Activated CD4-positive, alpha-beta memory T cell treated with anti-CD3 and anti-CD28 coated beads for 36 hours (primary cell): ENCODE results near the gene MTUS2. TPM values are rescaled to one million over a fixed set of nuclear protein-coding genes. Genes with fewer than 3 reads are reported as not detected.

Experiments used
- CTCF ChIA-PET: fragments of 350-600 bp; sonication (Branson Sonifier 250); formaldehyde crosslinking; loops from one replicate; lab custom pipeline; 2021; ENCODE audit warnings: antibody characterized with exemption, inconsistent platforms; lab: Charles Lee
- POLR2A ChIA-PET: fragments of 350-600 bp; sonication (Branson Sonifier 250); formaldehyde crosslinking; loops from one replicate; lab custom pipeline; 2021; ENCODE audit warnings: antibody characterized with exemption; lab: Charles Lee
- DNase-seq: peaks from one replicate; pipeline ENCODE4 v3.0.0-alpha.2; 2020
- H3K27ac Mint-ChIP-seq: one replicate; pipeline ENCODE4 v1.8.0; 2021; ENCODE audit warnings: mixed read lengths
- H3K27me3 Mint-ChIP-seq: one replicate; pipeline ENCODE4 v1.8.0; 2021; ENCODE audit warnings: mixed read lengths
- H3K36me3 Mint-ChIP-seq: one replicate; pipeline ENCODE4 v1.8.0; 2021; ENCODE audit warnings: mixed read lengths
- H3K4me1 Mint-ChIP-seq: one replicate; pipeline ENCODE4 v1.8.0; 2021; ENCODE audit warnings: low read depth, mixed read lengths
- H3K4me3 Mint-ChIP-seq: one replicate; pipeline ENCODE4 v1.8.0; 2021; ENCODE audit warnings: mild to moderate bottlenecking, mixed read lengths
- H3K9me3 Mint-ChIP-seq: one replicate; pipeline ENCODE4 v1.8.0; 2021; ENCODE audit warnings: mixed read lengths
- intact Hi-C: fragments of 100-400 bp; cut with micrococcal nuclease; formaldehyde crosslinking; loops from one replicate; pipeline ENCODE4 v1.15.1; 2023
- total RNA-seq, 2 experiments: library from RNA; stranded (reverse); gene quantifications; one replicate each; pipeline ENCODE4 v1.2.3, GENCODE V29; 2021

MTUS2 gene
- total RNA-seq, 2 experiments from 2014 or later = not detected

DNA sequence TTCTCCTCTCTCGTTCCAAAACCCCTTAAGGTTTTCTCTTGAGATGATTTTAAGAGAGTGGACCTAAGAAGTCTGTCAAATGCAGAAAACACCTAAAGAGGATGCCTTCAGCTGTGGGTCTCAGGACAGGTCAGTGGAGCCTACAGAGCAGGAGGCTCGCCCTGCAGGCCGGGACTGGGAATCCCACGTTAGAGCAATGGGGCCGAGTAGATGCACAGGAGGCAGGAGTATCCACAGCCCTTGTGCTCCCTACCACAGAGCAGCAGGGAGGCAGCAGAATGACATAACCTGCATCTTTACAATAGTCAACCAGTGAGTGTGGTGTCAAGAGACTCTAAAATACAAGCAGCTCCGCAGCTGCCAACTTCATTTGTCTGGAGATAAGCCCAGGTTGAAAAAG lies 229.4 kb downstream of the MTUS2 start:
- Mint-ChIP-seq H3K27ac (no peak overlapping the region), H3K4me1 (no peaks in the 10 kb centered on the region), H3K27me3 (no peaks in the 10 kb centered on the region), H3K4me3 (no peak overlapping the region), H3K36me3 (no peaks in the 10 kb centered on the region), H3K9me3 (peaks cover 13% of the 10 kb centered on the region)
- ChIA-PET CTCF (no interaction called here), POLR2A (no interaction called here)
- no peak for DNase-seq
- intact Hi-C loops = no loop called here

DNA sequence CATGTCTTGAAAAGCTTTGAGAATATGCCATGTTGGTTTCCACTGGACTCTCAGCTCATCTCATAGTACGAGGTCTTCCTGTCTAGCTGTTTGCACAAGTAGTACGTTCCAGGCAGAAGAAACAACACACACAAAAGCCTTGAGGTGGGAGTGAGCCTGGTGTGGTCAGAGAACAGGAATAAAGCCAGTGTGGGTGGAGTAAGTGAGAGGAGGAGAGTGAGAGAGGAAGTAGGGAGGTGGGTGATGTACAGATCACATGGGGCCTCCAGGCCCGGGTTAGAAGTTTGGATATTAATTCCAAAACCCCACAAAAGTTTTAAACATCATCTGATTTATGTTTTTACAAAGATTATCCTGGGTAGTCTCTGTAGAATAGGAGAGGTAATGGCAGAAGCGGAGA lies 230.6 kb downstream of the MTUS2 start:
- ChIA-PET CTCF (no interaction called here), POLR2A (no interaction called here)
- intact Hi-C loops = no loop called here
- Mint-ChIP-seq H3K4me3 (no peak overlapping the region), H3K9me3 (peaks cover 13% of the 10 kb centered on the region), H3K36me3 (no peaks in the 10 kb centered on the region), H3K27me3 (no peaks in the 10 kb centered on the region), H3K4me1 (no peaks in the 10 kb centered on the region), H3K27ac (no peak overlapping the region)
- no peak for DNase-seq

- Mint-ChIP-seq H3K4me3 (no peak overlapping the region), H3K27me3 (no peaks in the 10 kb centered on the region), H3K27ac (no peak overlapping the region), H3K36me3 (no peaks in the 10 kb centered on the region), H3K9me3 (peaks cover 31% of the 10 kb centered on the region), H3K4me1 (peaks cover 2% of the 10 kb centered on the region)
- ChIA-PET CTCF (no interaction called here), POLR2A (no interaction called here)
- intact Hi-C loops = no loop called here
- DNase-seq = no peak
These were observed 239.7 kb downstream of the MTUS2 start for GRCh38 chr13:29059800-29060199.

GRCh38 chr13:29065142-29065541 lies 245.0 kb downstream of the MTUS2 start:
- CTCF ChIA-PET = no interaction called here
- no peak overlapping the region for H3K27ac Mint-ChIP-seq
- intact Hi-C loops = no loop called here
- H3K36me3 Mint-ChIP-seq = no peaks in the 10 kb centered on the region
- DNase-seq = no peak
- H3K9me3 Mint-ChIP-seq = peaks cover 6% of the 10 kb centered on the region
- no peaks in the 10 kb centered on the region for H3K27me3 Mint-ChIP-seq
- no peak overlapping the region for H3K4me3 Mint-ChIP-seq
- peaks cover 4% of the 10 kb centered on the region for H3K4me1 Mint-ChIP-seq
- POLR2A ChIA-PET = no interaction called here

DNA sequence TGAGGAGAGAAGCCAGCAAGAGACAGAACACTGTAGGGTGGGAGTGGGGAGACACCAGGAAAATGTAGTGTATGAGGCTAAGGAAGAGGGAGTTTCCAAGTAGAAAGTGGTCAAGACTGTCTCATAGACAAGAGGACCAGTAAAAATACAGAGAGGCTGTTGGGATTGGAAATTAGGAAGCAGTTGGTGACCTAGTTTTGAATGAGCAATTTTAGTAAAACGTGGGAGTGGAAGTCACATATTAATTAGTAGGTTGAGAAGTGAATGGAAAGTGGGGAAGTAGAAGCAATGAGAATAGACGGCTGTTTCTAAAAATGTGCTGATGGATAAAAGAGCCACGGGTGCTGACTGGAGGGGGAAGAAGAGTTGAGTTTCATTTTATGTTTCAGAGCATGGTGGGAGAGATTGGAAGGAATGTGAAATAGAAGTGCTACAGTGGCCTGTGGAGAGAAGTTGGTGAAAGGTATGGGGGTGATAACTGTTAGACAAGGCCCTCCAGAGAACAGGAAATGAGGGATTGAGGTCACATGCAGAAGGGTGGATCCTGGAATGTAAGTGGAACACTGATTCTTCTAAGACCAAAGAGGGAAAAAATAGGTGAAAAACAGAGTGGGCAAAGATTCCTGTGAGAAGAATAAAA lies 247.3 kb downstream of the MTUS2 start:
- Mint-ChIP-seq H3K36me3 (no peaks in the 10 kb centered on the region), H3K4me3 (no peak overlapping the region), H3K4me1 (peaks cover 4% of the 10 kb centered on the region), H3K9me3 (no peaks in the 10 kb centered on the region), H3K27me3 (no peaks in the 10 kb centered on the region), H3K27ac (no peak overlapping the region)
- ChIA-PET CTCF (no interaction called here), POLR2A (no interaction called here)
- intact Hi-C loops = no loop called here
- DNase-seq = no peak

DNA sequence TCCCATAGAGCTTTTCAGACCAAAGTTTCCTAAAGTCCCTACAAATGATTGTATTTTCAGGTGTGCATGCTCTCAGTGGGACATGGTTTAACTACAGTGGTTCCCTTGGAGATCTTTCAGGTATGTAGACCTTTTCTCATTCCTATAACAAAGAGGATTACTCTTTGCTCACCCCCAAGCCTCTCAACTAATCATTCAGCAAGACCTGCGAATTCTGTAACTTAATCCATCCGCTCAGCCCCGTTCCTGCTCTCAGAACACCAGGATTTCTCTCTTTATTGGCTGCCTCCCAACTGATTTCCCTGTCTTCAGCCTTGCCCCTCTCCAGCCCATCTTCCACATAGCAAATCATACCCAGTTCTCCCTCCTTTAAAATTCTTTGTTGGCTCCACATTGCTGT lies 253.6 kb downstream of the MTUS2 start:
- no peak for DNase-seq
- H3K9me3 Mint-ChIP-seq = peaks cover under 1% of the 10 kb centered on the region
- intact Hi-C loops = no loop called here
- ChIA-PET POLR2A (no interaction called here), CTCF (no interaction called here)
- no peak overlapping the region for H3K4me3 Mint-ChIP-seq
- peaks cover 6% of the 10 kb centered on the region for H3K4me1 Mint-ChIP-seq
- H3K27me3 Mint-ChIP-seq = no peaks in the 10 kb centered on the region
- no peak overlapping the region for H3K27ac Mint-ChIP-seq
- no peaks in the 10 kb centered on the region for H3K36me3 Mint-ChIP-seq

- H3K27ac Mint-ChIP-seq = no peak overlapping the region
- H3K4me1 Mint-ChIP-seq = peaks cover 16% of the 10 kb centered on the region
These were observed 257.1 kb downstream of the MTUS2 start for GRCh38 chr13:29077051-29077813.

DNA sequence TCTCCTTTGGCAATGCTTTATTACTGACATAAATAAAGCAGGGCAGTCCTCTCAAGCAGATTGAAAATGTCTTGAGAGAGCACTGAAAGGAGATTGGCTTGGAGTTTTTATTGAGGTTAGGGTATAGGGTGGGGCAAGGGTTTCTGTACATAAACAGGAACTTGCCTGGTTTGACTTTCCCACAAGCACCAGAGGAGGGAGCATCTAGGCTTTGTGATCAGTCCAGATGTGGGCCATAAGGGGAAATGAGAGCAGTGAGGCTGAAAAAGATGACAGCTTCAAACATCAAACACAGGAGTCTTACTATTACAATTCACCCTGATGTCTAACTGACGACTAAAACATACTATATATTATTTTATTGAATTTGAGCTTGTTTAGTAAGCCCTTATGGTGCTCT lies 260.9 kb downstream of the MTUS2 start:
- POLR2A ChIA-PET = interaction anchor here (1.4 kb wide), 1 partner anchor 44 kb away, joined by 3 read pairs; no protein-coding TSS in a partner anchor

More at GRCh38 chr13:29077051-29077813, 257.1 kb downstream of the MTUS2 start:
- Mint-ChIP-seq H3K36me3 (no peaks in the 10 kb centered on the region), H3K27me3 (no peaks in the 10 kb centered on the region), H3K4me3 (no peak overlapping the region), H3K9me3 (peaks cover 3% of the 10 kb centered on the region)
- intact Hi-C loops = no loop called here
- POLR2A ChIA-PET = no interaction called here
- DNase-seq = no peak
- CTCF ChIA-PET = no interaction called here

GRCh38 chr13:29081697-29082440 lies 261.7 kb downstream of the MTUS2 start:
- H3K9me3 Mint-ChIP-seq = peaks cover 3% of the 10 kb centered on the region
- intact Hi-C loops = loop anchor here (1.0 kb wide), 1 partner anchor 281 kb away; no protein-coding TSS in a partner anchor
- ChIA-PET POLR2A (interaction anchor here (1.4 kb wide), 1 partner anchor 44 kb away, joined by 3 read pairs; no protein-coding TSS in a partner anchor), CTCF (no interaction called here)
- H3K4me1 Mint-ChIP-seq = peaks cover 19% of the 10 kb centered on the region
- DNase-seq = no peak
- H3K36me3 Mint-ChIP-seq = no peaks in the 10 kb centered on the region
- H3K27me3 Mint-ChIP-seq = no peaks in the 10 kb centered on the region
- no peak overlapping the region for H3K4me3 Mint-ChIP-seq
- H3K27ac Mint-ChIP-seq = no peak overlapping the region

More for the DNA sequence above, 260.9 kb downstream of the MTUS2 start:
- peaks cover 3% of the 10 kb centered on the region for H3K9me3 Mint-ChIP-seq
- peaks cover 19% of the 10 kb centered on the region for H3K4me1 Mint-ChIP-seq
- no peaks in the 10 kb centered on the region for H3K36me3 Mint-ChIP-seq
- H3K27me3 Mint-ChIP-seq = no peaks in the 10 kb centered on the region
- CTCF ChIA-PET = no interaction called here
- no peak overlapping the region for H3K27ac Mint-ChIP-seq
- peak; percentile 38 for DNase-seq
- no peak overlapping the region for H3K4me3 Mint-ChIP-seq
- intact Hi-C loops = loop anchor here (1.0 kb wide), 1 partner anchor 282 kb away; no protein-coding TSS in a partner anchor

GRCh38 chr13:29099781-29100406 lies 279.8 kb downstream of the MTUS2 start:
- H3K27ac Mint-ChIP-seq = no peak overlapping the region
- H3K4me3 Mint-ChIP-seq = no peak overlapping the region
- H3K36me3 Mint-ChIP-seq = no peaks in the 10 kb centered on the region
- POLR2A ChIA-PET = no interaction called here
- H3K4me1 Mint-ChIP-seq = peaks cover 5% of the 10 kb centered on the region
- H3K27me3 Mint-ChIP-seq = no peaks in the 10 kb centered on the region
- CTCF ChIA-PET = no interaction called here
- H3K9me3 Mint-ChIP-seq = no peaks in the 10 kb centered on the region
- DNase-seq = no peak
- intact Hi-C loops = no loop called here

- no peak for DNase-seq
- Mint-ChIP-seq H3K4me3 (no peak overlapping the region), H3K4me1 (peaks cover 5% of the 10 kb centered on the region), H3K27ac (no peak overlapping the region), H3K36me3 (no peaks in the 10 kb centered on the region), H3K9me3 (no peaks in the 10 kb centered on the region), H3K27me3 (no peaks in the 10 kb centered on the region)
- POLR2A ChIA-PET = no interaction called here
- CTCF ChIA-PET = no interaction called here
- intact Hi-C loops = no loop called here
These were observed 280.6 kb downstream of the MTUS2 start for GRCh38 chr13:29100758-29101157.

DNA sequence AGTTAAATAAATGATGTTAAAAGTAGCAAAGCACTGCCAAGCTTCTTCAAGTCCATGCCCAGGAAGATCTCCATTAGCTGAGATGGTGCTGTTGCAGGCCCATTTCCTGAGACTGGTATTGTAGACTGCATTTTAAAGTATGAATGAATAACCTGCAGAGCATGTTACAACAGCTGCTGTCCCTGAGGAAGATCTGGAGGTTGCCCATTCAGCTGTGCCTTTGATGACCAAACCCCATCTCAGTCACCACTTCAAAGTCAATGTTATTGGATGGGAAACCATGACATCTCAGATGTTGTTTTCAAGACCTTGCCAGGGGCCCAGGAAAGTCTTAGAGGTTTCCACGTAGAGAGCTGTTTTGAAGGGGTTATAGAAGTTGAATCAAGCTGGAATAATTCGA lies 281.3 kb downstream of the MTUS2 start:
- H3K27ac Mint-ChIP-seq = no peak overlapping the region
- ChIA-PET CTCF (no interaction called here), POLR2A (no interaction called here)
- no peak overlapping the region for H3K4me3 Mint-ChIP-seq
- H3K9me3 Mint-ChIP-seq = no peaks in the 10 kb centered on the region
- no peak for DNase-seq
- intact Hi-C loops = no loop called here
- peaks cover 5% of the 10 kb centered on the region for H3K4me1 Mint-ChIP-seq
- no peaks in the 10 kb centered on the region for H3K36me3 Mint-ChIP-seq
- H3K27me3 Mint-ChIP-seq = no peaks in the 10 kb centered on the region
